PC-9 (cell line): ENCODE measurements around the gene TPRN. TPM values are rescaled to one million over a fixed set of nuclear protein-coding genes. Genes with fewer than 3 reads are reported as not detected.

Source experiments
- BruUV-seq: library from RNA; stranded (reverse); fragments of 400-500 nt; replicated peaks from 2 replicates; lab custom pipeline; 2021; lab: Mats Ljungman, UMichigan
- CTCF ChIA-PET: fragments of 300-600 bp; sonication (Branson Sonifier 250); formaldehyde crosslinking; loops from one replicate; lab custom pipeline; 2022; ENCODE audit warnings: antibody characterized with exemption; lab: Charles Lee
- POLR2A ChIA-PET: fragments of 300-600 bp; sonication (Branson Sonifier 250); formaldehyde crosslinking; loops from one replicate; lab custom pipeline; 2022; ENCODE audit warnings: antibody characterized with exemption; ENCODE audit not compliant: unreplicated experiment; lab: Charles Lee
- DNase-seq, 2 experiments: peaks; one replicate each; pipeline versions ENCODE4 v3.0.0 to v3.0.0-alpha.2; 2015 to 2022; ENCODE audit warnings: mixed read lengths in 1 of 2
- H2AFZ ChIP-seq: fragments of 200-600 bp; sonication (generic); 2 replicates; pipeline ENCODE4 v1.8.1; 2017; ENCODE audit warnings: antibody characterized with exemption
- H3F3A ChIP-seq: fragments of 200-600 bp; sonication (generic); 2 replicates; pipeline ENCODE4 v1.8.1; 2017; ENCODE audit warnings: antibody characterized with exemption, mild to moderate bottlenecking, low read depth; ENCODE audit not compliant: insufficient read depth
- H3K27ac ChIP-seq: fragments of 200-600 bp; sonication (generic); 2 replicates; pipeline ENCODE4 v1.6.1; 2016; ENCODE audit warnings: mixed run types
- H3K27me3 ChIP-seq: fragments of 200-600 bp; sonication (generic); 2 replicates; pipeline ENCODE4 v1.6.1; 2016; ENCODE audit warnings: low read depth, mixed run types; ENCODE audit not compliant: insufficient read depth
- H3K36me3 ChIP-seq: fragments of 200-600 bp; sonication (generic); 2 replicates; pipeline ENCODE4 v1.6.1; 2016; ENCODE audit warnings: low read depth, mixed run types
- H3K4me1 ChIP-seq: fragments of 200-600 bp; sonication (generic); replicated peaks from 2 replicates; pipeline ENCODE4 v1.6.1; 2016; ENCODE audit warnings: mixed run types; ENCODE audit not compliant: insufficient read depth
- H3K4me2 ChIP-seq: fragments of 200-600 bp; sonication (generic); 2 replicates; pipeline ENCODE4 v1.6.1; 2017; ENCODE audit warnings: mixed run types
- H3K4me3 ChIP-seq: fragments of 200-600 bp; sonication (generic); 2 replicates; pipeline ENCODE4 v1.6.1; 2016; ENCODE audit warnings: mixed run types
- H3K79me2 ChIP-seq: fragments of 200-600 bp; sonication (generic); 2 replicates; pipeline ENCODE4 v1.6.1; 2017; ENCODE audit warnings: low read depth, mixed run types
- H3K9me2 ChIP-seq: fragments of 200-600 bp; sonication (generic); 2 replicates; pipeline ENCODE4 v1.8.1; 2017; ENCODE audit warnings: mild to moderate bottlenecking; ENCODE audit not compliant: insufficient read depth
- H3K9me3 ChIP-seq: fragments of 200-600 bp; sonication (generic); 2 replicates; pipeline ENCODE4 v1.8.1; 2016; ENCODE audit warnings: low read depth; ENCODE audit not compliant: insufficient read depth
- H4K20me1 ChIP-seq: fragments of 200-600 bp; sonication (generic); 2 replicates; pipeline ENCODE4 v1.8.1; 2017; ENCODE audit not compliant: insufficient read depth
- EZH2 ChIP-seq: fragments of 200-600 bp; sonication (generic); IDR thresholded peaks from 2 replicates; pipeline ENCODE4 v1.8.0; 2017; ENCODE audit warnings: antibody characterized with exemption, low read depth
- intact Hi-C: fragments of 100-400 bp; cut with micrococcal nuclease; formaldehyde crosslinking; loops from one replicate; pipeline ENCODE4 v1.10.0; 2022; ENCODE audit not compliant: unreplicated experiment
- total RNA-seq: library from RNA; stranded (reverse); gene quantifications from 2 replicates; pipeline ENCODE4 v1.2.3, GENCODE V29; 2021
- TF ChIP-seq, protein P1 (sequence below): fragments of 200-600 bp; sonication (generic); conservative IDR thresholded peaks from 2 replicates; pipeline ENCODE4 v1.6.1; 2017; ENCODE audit warnings: mixed run types, antibody characterized with exemption, mild to moderate bottlenecking, moderate library complexity

TPRN gene
- total RNA-seq, 1 experiment from 2014 or later: 61.8 TPM

GRCh38 chr9:137221506-137222111 lies 21.1 kb upstream of the TPRN start:
- no peaks in the 10 kb centered on the region for H3K36me3 ChIP-seq
- H3K27ac ChIP-seq: no peak overlapping the region
- no TSS peak for BruUV-seq
- peak overlapping the region; percentile 63 for H3K4me3 ChIP-seq
- no peaks in the 10 kb centered on the region; the same call in 1 of the 2 replicates for H4K20me1 ChIP-seq
- H3K9me3 ChIP-seq: no peaks in the 10 kb centered on the region
- H3K4me2 ChIP-seq: peak overlapping the region; percentile 75
- peaks cover 54% of the 10 kb centered on the region for H3K4me1 ChIP-seq
- H3F3A ChIP-seq: peaks cover 62% of the 10 kb centered on the region
- no peaks in the 10 kb centered on the region for H3K9me2 ChIP-seq
- H3K27me3 ChIP-seq: no peaks in the 10 kb centered on the region
- peaks cover 7% of the 10 kb centered on the region; the same call in 1 of the 2 replicates for H3K79me2 ChIP-seq
- intact Hi-C loops: loop anchor here (1.0 kb wide), 1 partner anchor 22 kb away; no protein-coding TSS in a partner anchor
- H2AFZ ChIP-seq: no peak overlapping the region
- ChIA-PET POLR2A (interaction anchor here (0.5 to 0.6 kb wide), 3 partner anchors 19 to 55 kb away, joined by 3 to 4 read pairs (median 3); no protein-coding TSS in a partner anchor), CTCF (interaction anchor here (0.6 kb wide), 1 partner anchor 553 kb away, joined by 3 read pairs; no protein-coding TSS in a partner anchor)
- DNase-seq: no peak
- no peak for TF ChIP-seq EZH2
- TF ChIP-seq, protein P1, sequence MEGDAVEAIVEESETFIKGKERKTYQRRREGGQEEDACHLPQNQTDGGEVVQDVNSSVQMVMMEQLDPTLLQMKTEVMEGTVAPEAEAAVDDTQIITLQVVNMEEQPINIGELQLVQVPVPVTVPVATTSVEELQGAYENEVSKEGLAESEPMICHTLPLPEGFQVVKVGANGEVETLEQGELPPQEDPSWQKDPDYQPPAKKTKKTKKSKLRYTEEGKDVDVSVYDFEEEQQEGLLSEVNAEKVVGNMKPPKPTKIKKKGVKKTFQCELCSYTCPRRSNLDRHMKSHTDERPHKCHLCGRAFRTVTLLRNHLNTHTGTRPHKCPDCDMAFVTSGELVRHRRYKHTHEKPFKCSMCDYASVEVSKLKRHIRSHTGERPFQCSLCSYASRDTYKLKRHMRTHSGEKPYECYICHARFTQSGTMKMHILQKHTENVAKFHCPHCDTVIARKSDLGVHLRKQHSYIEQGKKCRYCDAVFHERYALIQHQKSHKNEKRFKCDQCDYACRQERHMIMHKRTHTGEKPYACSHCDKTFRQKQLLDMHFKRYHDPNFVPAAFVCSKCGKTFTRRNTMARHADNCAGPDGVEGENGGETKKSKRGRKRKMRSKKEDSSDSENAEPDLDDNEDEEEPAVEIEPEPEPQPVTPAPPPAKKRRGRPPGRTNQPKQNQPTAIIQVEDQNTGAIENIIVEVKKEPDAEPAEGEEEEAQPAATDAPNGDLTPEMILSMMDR: no peak

DNA sequence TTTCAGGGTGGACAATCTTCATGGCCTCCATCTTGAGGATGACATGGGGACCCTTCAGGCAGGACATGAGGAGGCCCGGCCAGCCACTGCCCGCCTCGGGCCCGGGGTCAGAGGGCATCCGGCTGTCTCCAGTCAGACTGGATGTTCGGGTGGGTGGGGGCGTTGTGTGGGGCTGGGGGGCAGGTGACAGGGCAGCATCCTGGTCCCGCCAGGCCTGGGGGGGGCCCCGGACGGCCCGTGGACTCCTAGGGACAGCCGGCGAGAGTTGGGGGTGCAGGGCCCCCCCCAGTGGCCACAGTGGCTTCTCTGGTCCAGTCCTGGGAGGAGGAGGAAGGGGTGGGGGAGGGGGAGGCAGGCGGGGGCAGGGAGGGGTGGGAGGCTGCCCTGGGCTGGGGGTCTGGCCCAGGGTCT lies 20.6 kb upstream of the TPRN start:
- Histone ChIP-seq H3K36me3 (no peaks in the 10 kb centered on the region), H2AFZ (no peak overlapping the region), H3K27ac (no peak overlapping the region), H3K4me2 (peak overlapping the region; percentile 75; the same call in 1 of the 2 replicates), H3K79me2 (peaks cover 7% of the 10 kb centered on the region; the same call in 1 of the 2 replicates), H3K4me3 (no peak overlapping the region; the same call in 1 of the 2 replicates), H3K4me1 (peaks cover 50% of the 10 kb centered on the region), H3K27me3 (no peaks in the 10 kb centered on the region), H4K20me1 (no peaks in the 10 kb centered on the region; the same call in 1 of the 2 replicates), H3K9me2 (no peaks in the 10 kb centered on the region), H3F3A (peaks cover 57% of the 10 kb centered on the region), H3K9me3 (no peaks in the 10 kb centered on the region)
- ChIA-PET CTCF (interaction anchor here (0.6 kb wide), 1 partner anchor 552 kb away, joined by 3 read pairs; no protein-coding TSS in a partner anchor), POLR2A (interaction anchor here (0.7 kb wide), 1 partner anchor 90 kb away, joined by 35 read pairs; no protein-coding TSS in a partner anchor)
- intact Hi-C loops: no loop called here
- no TSS peak for BruUV-seq
- no peak for DNase-seq
- TF ChIP-seq, protein P1: no peak
- no peak for TF ChIP-seq EZH2

- Histone ChIP-seq H3K4me2 (no peak overlapping the region), H3F3A (peaks cover 51% of the 10 kb centered on the region), H3K27ac (no peak overlapping the region), H3K9me2 (no peaks in the 10 kb centered on the region), H3K4me3 (no peak overlapping the region), H4K20me1 (no peaks in the 10 kb centered on the region; the same call in 1 of the 2 replicates), H3K9me3 (no peaks in the 10 kb centered on the region), H3K27me3 (no peaks in the 10 kb centered on the region), H3K79me2 (peaks cover 5% of the 10 kb centered on the region; the same call in 1 of the 2 replicates), H3K36me3 (no peaks in the 10 kb centered on the region), H2AFZ (no peak overlapping the region), H3K4me1 (peaks cover 44% of the 10 kb centered on the region)
- intact Hi-C loops: no loop called here
- POLR2A ChIA-PET: interaction anchor here (0.6 to 0.7 kb wide), 2 partner anchors 14 to 90 kb away, joined by 3 to 35 read pairs; no protein-coding TSS in a partner anchor
- CTCF ChIA-PET: no interaction called here
- BruUV-seq: no TSS peak
- TF ChIP-seq, protein P1: no peak
- no peak for TF ChIP-seq EZH2
- DNase-seq: no peak
Observed at GRCh38 chr9:137220317-137221094, 20.0 kb upstream of the TPRN start.
